ENCODE measurements around the gene CITED2. TPM values are rescaled to one million over a fixed set of nuclear protein-coding genes. Genes with fewer than 3 reads are reported as not detected.

CITED2 gene
- total and polyA plus RNA-seq, 2 experiments from 2014 or later: 26.6 to 76.9 TPM

DNA sequence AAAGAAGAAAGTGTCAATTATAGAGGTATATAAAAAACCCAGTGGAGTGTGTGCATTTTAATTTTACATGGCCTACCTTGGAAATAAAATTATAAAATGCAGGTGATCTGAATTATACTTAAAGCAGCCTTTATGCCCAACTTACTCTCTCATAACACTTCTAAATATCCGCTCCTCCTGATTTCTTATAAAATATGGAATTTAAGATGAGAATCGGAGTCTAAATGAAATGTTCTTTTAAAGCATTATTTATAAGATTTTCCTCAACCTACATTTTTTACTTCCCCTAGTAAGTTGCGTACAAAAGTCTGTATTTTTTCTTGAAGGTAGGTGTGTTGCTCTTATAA lies 3.5 kb downstream of the CITED2 start:
- no peak overlapping the region for H3K27ac Mint-ChIP-seq
- H3K9me2 ChIP-seq (ENCODE audit: insufficient read depth): no peaks in the 10 kb centered on the region
- peak overlapping the region; percentile 99 for H3K4me3 Mint-ChIP-seq
- H3K4me3 ChIP-seq: no peak overlapping the region
- H3F3A ChIP-seq (replicated peaks; ENCODE audit: low read depth): peaks cover 4% of the 10 kb centered on the region; the same call in 1 of the 2 replicates
- H3K79me2 ChIP-seq (replicated peaks; ENCODE audit: insufficient read depth): peaks cover 33% of the 10 kb centered on the region
- no peak for ATAC-seq
- H3K27me3 Mint-ChIP-seq (ENCODE audit: insufficient read depth, low read depth, poor library complexity): peaks cover 14% of the 10 kb centered on the region
- DNase-seq (ENCODE audit: low spot score): no peak
- H3K36me3 ChIP-seq (ENCODE audit: insufficient read depth): 0 out of 2 replicates have a peak, but pooled peaks cover 4% of the 10 kb centered on the region
- H3K27me3 ChIP-seq (ENCODE audit: insufficient read depth): no peaks in the 10 kb centered on the region
- H3K9me3 Mint-ChIP-seq: no peaks in the 10 kb centered on the region; the same call in 2 of the 3 replicates
- H3K36me3 Mint-ChIP-seq (ENCODE audit: low read depth): peaks cover 32% of the 10 kb centered on the region
- H3K27ac ChIP-seq (ENCODE audit: low read depth): no peak overlapping the region
- TF ChIP-seq, protein P1, sequence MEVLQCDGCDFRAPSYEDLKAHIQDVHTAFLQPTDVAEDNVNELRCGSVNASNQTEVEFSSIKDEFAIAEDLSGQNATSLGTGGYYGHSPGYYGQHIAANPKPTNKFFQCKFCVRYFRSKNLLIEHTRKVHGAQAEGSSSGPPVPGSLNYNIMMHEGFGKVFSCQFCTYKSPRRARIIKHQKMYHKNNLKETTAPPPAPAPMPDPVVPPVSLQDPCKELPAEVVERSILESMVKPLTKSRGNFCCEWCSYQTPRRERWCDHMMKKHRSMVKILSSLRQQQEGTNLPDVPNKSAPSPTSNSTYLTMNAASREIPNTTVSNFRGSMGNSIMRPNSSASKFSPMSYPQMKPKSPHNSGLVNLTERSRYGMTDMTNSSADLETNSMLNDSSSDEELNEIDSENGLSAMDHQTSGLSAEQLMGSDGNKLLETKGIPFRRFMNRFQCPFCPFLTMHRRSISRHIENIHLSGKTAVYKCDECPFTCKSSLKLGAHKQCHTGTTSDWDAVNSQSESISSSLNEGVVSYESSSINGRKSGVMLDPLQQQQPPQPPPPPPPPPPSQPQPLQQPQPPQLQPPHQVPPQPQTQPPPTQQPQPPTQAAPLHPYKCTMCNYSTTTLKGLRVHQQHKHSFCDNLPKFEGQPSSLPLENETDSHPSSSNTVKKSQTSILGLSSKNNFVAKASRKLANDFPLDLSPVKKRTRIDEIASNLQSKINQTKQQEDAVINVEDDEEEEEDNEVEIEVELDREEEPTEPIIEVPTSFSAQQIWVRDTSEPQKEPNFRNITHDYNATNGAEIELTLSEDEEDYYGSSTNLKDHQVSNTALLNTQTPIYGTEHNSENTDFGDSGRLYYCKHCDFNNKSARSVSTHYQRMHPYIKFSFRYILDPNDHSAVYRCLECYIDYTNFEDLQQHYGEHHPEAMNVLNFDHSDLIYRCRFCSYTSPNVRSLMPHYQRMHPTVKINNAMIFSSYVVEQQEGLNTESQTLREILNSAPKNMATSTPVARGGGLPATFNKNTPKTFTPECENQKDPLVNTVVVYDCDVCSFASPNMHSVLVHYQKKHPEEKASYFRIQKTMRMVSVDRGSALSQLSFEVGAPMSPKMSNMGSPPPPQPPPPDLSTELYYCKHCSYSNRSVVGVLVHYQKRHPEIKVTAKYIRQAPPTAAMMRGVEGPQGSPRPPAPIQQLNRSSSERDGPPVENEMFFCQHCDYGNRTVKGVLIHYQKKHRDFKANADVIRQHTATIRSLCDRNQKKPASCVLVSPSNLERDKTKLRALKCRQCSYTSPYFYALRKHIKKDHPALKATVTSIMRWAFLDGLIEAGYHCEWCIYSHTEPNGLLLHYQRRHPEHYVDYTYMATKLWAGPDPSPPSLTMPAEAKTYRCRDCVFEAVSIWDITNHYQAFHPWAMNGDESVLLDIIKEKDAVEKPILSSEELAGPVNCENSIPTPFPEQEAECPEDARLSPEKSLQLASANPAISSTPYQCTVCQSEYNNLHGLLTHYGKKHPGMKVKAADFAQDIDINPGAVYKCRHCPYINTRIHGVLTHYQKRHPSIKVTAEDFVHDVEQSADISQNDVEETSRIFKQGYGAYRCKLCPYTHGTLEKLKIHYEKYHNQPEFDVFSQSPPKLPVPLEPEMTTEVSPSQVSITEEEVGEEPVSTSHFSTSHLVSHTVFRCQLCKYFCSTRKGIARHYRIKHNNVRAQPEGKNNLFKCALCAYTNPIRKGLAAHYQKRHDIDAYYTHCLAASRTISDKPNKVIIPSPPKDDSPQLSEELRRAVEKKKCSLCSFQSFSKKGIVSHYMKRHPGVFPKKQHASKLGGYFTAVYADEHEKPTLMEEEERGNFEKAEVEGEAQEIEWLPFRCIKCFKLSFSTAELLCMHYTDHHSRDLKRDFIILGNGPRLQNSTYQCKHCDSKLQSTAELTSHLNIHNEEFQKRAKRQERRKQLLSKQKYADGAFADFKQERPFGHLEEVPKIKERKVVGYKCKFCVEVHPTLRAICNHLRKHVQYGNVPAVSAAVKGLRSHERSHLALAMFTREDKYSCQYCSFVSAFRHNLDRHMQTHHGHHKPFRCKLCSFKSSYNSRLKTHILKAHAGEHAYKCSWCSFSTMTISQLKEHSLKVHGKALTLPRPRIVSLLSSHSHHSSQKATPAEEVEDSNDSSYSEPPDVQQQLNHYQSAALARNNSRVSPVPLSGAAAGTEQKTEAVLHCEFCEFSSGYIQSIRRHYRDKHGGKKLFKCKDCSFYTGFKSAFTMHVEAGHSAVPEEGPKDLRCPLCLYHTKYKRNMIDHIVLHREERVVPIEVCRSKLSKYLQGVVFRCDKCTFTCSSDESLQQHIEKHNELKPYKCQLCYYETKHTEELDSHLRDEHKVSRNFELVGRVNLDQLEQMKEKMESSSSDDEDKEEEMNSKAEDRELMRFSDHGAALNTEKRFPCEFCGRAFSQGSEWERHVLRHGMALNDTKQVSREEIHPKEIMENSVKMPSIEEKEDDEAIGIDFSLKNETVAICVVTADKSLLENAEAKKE (CRISPR knock-in tag; IDR thresholded peaks at IDR 0.05): no peak
- TF ChIP-seq EZH2phosphoT487 (IDR thresholded peaks at IDR 0.05; ENCODE audit: unreplicated experiment) (no peak), ZNF114 (CRISPR knock-in tag; IDR thresholded peaks at IDR 0.05) (no peak), ZNF331 (CRISPR knock-in tag; IDR thresholded peaks at IDR 0.05; ENCODE audit: low read depth) (no peak), STAT1 (IDR thresholded peaks at IDR 0.05; ENCODE audit: unreplicated experiment) (no peak), POLR2AphosphoS5 (IDR thresholded peaks at IDR 0.05; ENCODE audit: low read depth) (no peak), CREB1 (CRISPR knock-in tag; IDR thresholded peaks at IDR 0.05; ENCODE audit: low read depth) (no peak), EZH2 (IDR thresholded peaks at IDR 0.05; ENCODE audit: low read depth, unreplicated experiment) (no peak), JUNB (IDR thresholded peaks at IDR 0.05; ENCODE audit: unreplicated experiment) (no peak), NANOG (IDR thresholded peaks at IDR 0.05; ENCODE audit: borderline replicate concordance) (no peak)
- TF ChIP-seq, protein P2, sequence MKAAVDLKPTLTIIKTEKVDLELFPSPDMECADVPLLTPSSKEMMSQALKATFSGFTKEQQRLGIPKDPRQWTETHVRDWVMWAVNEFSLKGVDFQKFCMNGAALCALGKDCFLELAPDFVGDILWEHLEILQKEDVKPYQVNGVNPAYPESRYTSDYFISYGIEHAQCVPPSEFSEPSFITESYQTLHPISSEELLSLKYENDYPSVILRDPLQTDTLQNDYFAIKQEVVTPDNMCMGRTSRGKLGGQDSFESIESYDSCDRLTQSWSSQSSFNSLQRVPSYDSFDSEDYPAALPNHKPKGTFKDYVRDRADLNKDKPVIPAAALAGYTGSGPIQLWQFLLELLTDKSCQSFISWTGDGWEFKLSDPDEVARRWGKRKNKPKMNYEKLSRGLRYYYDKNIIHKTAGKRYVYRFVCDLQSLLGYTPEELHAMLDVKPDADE (IDR thresholded peaks at IDR 0.05): no peak
- TF ChIP-seq, protein P3, sequence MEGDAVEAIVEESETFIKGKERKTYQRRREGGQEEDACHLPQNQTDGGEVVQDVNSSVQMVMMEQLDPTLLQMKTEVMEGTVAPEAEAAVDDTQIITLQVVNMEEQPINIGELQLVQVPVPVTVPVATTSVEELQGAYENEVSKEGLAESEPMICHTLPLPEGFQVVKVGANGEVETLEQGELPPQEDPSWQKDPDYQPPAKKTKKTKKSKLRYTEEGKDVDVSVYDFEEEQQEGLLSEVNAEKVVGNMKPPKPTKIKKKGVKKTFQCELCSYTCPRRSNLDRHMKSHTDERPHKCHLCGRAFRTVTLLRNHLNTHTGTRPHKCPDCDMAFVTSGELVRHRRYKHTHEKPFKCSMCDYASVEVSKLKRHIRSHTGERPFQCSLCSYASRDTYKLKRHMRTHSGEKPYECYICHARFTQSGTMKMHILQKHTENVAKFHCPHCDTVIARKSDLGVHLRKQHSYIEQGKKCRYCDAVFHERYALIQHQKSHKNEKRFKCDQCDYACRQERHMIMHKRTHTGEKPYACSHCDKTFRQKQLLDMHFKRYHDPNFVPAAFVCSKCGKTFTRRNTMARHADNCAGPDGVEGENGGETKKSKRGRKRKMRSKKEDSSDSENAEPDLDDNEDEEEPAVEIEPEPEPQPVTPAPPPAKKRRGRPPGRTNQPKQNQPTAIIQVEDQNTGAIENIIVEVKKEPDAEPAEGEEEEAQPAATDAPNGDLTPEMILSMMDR (conservative IDR thresholded peaks at IDR 0.05; ENCODE audit: low read depth in 2 of 2): no peak
- TF ChIP-seq, protein P4, sequence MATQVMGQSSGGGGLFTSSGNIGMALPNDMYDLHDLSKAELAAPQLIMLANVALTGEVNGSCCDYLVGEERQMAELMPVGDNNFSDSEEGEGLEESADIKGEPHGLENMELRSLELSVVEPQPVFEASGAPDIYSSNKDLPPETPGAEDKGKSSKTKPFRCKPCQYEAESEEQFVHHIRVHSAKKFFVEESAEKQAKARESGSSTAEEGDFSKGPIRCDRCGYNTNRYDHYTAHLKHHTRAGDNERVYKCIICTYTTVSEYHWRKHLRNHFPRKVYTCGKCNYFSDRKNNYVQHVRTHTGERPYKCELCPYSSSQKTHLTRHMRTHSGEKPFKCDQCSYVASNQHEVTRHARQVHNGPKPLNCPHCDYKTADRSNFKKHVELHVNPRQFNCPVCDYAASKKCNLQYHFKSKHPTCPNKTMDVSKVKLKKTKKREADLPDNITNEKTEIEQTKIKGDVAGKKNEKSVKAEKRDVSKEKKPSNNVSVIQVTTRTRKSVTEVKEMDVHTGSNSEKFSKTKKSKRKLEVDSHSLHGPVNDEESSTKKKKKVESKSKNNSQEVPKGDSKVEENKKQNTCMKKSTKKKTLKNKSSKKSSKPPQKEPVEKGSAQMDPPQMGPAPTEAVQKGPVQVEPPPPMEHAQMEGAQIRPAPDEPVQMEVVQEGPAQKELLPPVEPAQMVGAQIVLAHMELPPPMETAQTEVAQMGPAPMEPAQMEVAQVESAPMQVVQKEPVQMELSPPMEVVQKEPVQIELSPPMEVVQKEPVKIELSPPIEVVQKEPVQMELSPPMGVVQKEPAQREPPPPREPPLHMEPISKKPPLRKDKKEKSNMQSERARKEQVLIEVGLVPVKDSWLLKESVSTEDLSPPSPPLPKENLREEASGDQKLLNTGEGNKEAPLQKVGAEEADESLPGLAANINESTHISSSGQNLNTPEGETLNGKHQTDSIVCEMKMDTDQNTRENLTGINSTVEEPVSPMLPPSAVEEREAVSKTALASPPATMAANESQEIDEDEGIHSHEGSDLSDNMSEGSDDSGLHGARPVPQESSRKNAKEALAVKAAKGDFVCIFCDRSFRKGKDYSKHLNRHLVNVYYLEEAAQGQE (IDR thresholded peaks at IDR 0.05; ENCODE audit: unreplicated experiment): no peak
- no peak overlapping the region for H2AFZ ChIP-seq
- peaks cover 41% of the 10 kb centered on the region for H3K4me1 ChIP-seq (ENCODE audit: insufficient read depth)
- peak overlapping the region; percentile 98; the same call in 1 of the 2 replicates for H3K4me2 ChIP-seq
- peaks cover 57% of the 10 kb centered on the region for H3K4me1 Mint-ChIP-seq
- no peaks in the 10 kb centered on the region for H4K20me1 ChIP-seq (replicated peaks; ENCODE audit: insufficient read depth)
